Measurements from ENCODE around the gene MORN2.
"Not testable (repeated sequence)": the region's sequence is repeated elsewhere in the genome, so short reads cannot be mapped to it uniquely, and the experiment has no call there.

MORN2 gene

DNA sequence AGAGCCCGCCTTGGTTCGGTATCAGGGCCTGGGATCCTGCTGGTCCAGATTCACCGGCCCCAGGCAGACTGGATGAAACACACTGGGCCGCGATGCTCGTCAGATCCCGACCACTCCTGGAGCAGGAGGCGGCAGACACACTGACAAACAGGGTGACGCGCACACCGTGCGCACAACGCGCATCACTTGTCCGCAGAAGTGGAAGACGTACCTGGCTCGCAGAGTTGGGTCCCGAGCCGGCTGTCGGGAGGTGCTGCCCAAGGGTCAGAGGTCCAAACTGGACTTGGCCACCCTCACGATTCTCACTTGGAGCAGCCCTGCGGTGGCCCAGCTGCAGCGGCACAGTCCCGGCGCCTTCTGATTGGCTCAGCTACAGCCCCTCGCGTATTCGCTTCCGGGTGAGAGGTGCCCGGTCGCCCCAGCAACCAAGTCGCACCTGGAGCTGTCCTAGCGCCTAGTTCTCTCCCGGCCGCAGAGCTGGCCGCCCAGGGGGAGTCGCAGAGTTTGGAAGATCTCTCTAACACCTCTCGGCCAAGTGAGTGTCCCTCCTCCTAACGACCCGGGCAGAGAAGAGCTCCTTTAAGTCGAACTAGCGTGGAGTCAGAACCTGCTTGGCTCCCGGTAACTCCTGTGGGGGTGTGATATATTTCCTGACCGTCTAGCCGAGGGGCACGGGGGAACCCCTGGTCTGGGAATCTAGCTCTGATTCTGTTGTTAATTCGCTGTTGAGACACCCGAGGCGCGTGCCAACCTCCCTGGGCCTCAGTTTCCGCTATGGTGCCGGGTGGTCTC is at the start of gene MORN2, which contains the start of gene DHX57:
MORN2 (plus strand) TSS at position 401 of the 792 bp plus-strand sequence.
DHX57 (minus strand) TSS at position 359 of the 792 bp plus-strand sequence. CDS start 7,529 bp downstream, outside the sequence.
- DNase-seq: peak; percentile 71

DNA sequence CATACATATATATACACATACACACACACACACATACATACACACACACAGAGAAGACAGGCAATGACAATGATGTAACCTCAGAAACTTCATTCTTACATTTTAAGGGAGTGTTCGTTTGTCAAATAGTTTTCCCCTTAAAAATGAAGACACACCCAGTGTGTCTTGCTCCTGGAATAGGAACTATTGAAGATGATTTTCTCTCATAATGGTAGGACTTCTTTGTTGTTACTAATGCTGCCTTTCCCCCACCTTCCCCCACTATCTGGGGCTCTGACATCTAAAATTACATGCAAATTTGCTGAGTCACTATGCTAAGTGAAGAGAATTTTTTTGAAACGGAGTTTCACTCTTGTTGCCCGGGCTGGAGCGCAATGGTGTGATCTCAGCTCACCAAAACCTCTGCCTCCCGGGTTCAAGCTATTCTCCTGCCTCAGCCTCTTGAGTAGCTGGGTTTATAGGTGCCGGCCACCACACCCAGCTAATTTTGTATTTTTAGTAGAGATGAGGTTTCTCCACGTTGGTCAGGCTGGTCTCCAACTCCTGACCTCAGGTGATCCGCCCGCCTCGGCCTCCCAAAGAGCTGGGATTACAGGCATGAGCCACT is 48.1 kb upstream of the MORN2 start:
- not testable (repeated sequence) for DNase-seq

GRCh38 chr2:38828460-38828859 is 47.3 kb upstream of the MORN2 start:
- no peak for DNase-seq

DNA sequence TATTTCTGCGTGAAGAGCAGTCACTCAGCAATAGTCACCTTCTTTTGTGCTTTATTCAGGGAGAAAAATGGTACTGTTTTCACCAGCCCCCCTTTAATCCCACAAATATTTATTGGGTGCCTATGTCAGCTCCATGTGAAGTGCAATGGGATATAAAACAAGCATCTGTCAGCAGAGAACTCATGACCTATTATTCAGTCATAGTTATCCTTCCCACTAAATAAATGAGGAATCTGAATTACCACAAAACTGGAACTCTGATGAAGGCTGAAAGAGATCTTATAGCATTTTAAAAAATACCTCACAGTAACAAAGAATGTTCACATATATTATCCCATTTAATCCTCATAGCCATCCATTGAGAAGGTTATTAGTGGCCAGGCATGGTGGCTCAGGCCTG is 45.8 kb upstream of the MORN2 start:
- no peak for DNase-seq

DNA sequence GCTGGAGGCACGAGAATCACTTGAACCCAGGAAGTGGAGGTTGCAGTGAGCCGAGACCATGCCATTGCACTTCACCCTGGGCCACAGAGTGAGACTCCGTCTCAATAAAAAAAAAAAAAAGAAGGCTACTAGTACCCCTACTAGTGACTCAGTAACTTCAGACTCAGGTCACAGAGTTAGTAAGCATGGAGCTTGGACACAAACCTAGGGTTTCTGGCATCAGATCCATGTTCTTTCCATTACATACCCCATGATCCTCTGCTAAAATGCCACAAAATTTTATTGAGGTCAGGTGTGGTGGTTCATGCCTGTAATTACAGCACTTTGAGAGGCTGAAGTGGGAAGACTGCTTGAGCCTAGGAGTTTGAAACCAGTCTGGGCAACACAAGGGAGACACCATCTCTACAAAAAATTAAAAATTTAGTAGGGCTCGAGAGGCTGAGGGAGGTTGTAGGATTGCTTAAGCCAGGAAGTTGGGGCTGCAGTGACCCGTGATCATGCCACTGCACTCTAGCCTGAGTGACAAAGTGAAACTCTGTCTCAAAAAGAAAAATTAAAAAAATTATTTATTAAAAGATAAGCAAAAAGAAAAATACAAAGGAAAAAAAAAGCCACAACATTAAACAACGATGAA is 45.1 kb upstream of the MORN2 start:
- no peak for DNase-seq

GRCh38 chr2:38835015-38835601 is 40.7 kb upstream of the MORN2 start:
- DNase-seq: no peak

DNA sequence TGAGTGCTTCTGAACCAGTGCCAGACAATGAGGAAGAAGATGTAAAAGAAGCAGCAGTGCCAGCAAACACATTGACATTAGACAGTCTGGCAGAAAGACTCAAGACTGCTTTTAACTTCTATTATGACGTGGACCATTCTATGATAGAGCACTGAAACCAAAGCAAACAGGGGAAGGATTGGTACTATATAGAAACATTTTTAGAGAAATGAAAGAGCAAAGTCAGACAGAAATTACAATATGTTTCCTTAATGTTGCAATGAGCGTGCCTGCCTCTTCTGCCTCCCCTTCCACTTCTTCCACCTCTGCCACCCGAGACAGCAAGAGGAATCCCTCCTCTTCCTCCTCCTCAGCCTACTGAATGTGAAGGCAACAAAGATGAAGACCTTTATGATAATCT is 39.8 kb upstream of the MORN2 start:
- no peak for DNase-seq

GRCh38 chr2:38836791-38837190 is 39.0 kb upstream of the MORN2 start:
- no peak for DNase-seq

GRCh38 chr2:38850045-38850444 is 25.7 kb upstream of the MORN2 start:
- no peak for DNase-seq

GRCh38 chr2:38856165-38856564 is 19.6 kb upstream of the MORN2 start:
- DNase-seq: no peak

- DNase-seq: no peak
Measured at GRCh38 chr2:38862476-38862875, 13.3 kb upstream of the MORN2 start.

GRCh38 chr2:38863061-38863695 is 12.6 kb upstream of the MORN2 start:
- DNase-seq: no peak

DNA sequence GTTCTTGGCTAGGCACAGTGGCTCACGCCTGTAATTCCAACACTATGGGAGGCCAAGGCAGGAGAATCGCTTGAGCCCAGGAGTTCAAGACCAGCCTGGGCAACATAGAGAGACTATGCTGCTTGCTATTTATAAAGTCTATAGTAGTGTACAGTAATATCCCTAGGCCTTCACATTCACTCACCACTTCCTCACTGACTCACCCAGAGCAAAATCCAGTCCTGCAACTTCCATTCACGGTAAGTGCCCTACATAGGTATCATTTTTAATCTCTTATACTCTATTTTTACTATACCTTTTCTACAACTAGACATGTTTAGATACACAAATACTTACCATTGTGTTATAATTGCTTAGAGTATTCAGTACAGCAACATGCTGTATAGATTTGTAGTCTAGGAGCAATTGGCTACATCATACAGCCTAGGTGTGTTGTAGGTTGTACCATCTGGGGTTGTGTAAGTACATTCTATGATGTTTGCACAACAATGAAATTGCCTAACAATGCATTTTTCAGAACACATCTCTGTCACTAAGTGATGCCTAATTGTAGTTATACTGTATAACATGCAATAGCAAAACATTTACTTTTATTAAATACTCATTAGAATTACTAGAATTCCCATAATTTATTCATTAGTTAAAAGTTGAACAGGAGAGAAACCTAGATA is 8.9 kb upstream of the MORN2 start:
- DNase-seq: no peak

DNA sequence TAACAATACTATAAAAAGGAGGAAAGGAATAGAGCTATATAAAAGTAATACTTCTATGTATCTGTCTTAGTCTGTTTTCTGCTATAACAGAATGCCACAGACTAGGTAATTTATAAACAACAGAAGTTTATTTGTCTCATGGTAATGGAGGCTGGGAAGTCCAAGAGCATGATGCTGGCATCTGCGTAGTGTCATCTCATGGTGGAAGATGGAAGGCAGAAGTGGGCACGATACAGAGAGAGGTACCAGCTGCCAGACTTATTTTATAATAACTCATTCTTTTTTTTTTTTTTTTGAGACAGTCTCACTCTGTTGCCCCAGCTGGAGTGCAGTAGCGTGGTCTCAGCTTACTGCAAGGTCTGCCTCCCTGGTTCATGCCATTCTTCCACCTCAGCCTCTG is 4.3 kb upstream of the MORN2 start:
- no peak for DNase-seq

DNA sequence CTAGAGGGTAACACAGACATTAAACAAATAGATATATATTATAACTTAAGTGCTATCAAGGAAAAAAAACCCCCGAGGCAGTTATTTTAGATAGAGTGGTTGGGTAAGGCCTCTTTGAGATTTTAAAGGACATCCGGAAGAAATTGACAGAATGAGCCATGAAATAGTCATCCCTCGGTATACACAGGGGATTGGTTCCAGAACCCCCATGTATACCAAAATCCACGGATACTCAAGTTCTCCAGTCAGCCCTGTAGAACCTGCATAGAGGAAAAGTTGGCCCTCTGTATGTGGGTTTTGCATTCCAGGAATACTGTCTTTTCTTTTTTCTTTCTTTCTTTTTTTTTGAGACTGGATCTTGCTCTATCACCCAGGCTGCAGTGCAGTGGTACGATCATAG is 2.0 kb upstream of the MORN2 start:
- no peak for DNase-seq

DNA sequence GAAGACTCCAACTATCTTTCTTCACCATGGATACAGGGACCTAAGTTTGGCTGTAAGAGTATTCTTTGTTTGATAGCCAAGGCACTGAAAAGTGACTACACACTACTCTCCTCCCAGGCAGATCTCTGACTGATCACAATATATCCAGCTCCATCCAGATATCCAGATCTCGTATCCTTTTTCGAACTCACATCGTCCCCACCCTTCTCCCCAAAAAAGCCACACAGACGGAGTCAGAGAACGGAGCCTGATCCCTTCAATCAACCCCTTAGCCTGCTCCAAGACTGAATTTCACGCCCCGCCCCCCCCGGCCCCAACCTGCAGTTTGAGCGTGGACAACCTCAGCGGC is 575 bp upstream of the MORN2 start:
- no peak for DNase-seq

DNA sequence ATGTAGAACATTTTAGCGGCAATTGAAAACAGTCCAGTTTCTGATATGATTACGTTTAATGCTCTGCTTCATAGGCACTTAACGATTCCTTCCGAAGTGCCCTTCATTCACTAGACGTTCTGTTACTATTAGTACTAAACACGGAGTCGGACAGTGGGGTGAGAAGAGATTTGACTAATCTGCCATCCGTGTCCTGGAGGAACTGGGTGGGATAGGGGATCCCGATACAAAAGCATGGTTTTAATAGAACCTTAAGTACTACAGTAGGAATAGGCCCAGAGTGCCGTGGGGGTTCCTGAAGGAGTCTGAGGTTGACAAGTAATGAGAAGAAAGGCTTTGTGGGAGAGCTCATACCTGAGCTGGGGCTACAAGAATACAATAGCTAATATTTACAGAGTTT is 631 bp downstream of the MORN2 start:
- no peak for DNase-seq

- DNase-seq: no peak
Measured at GRCh38 chr2:38886063-38886462, 10.3 kb downstream of the MORN2 start.

DNA sequence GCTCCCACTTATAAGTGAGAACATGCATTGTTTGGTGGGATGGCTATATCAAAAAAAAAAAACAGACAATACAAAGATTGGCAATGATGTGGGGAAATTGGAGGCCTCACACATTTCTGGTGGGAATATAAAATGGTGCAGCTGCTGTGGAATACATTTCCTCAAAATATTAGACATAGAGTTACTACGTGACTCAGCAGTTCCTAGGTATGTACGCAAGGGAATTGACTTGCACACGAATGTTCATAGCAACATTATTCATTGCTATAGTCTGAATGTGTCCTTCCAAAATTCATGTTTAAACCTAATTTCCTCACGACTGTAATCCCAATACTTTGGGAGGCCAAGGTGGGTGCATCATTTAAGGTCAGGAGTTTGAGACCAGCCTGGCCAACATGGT is 11.6 kb downstream of the MORN2 start:
- DNase-seq: no peak

DNA sequence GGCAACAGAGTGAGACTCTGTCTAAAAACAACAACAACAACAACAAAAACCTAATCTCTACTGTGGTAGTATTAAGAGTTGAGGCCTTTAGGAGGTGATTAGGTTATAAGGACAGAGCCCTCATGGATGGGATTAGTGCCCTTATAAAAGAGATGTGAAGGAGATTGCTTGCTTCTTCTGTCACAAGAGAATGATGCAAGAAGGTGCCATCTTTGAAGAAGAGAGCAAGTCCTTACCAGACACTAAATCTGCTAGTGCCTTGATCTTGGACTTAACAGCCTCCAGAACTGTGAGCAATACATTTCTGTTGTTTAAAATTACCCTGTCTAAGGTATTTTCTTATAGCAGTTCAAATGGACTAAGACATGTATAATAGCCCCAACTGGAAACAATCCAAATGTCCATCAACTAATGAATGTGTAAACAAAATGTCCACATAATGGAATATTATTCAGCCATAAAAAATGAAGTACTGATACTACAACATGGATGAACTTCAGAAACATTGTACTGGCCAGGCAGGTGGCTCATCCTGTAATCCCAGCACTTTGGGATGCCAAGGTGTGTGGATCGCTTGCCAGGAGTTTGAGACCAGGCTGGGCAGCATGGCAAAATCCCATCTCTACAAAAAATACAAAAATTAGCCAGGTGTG is 12.3 kb downstream of the MORN2 start:
- no peak for DNase-seq

GRCh38 chr2:38889045-38889444 is 13.3 kb downstream of the MORN2 start:
- DNase-seq: no peak

DNA sequence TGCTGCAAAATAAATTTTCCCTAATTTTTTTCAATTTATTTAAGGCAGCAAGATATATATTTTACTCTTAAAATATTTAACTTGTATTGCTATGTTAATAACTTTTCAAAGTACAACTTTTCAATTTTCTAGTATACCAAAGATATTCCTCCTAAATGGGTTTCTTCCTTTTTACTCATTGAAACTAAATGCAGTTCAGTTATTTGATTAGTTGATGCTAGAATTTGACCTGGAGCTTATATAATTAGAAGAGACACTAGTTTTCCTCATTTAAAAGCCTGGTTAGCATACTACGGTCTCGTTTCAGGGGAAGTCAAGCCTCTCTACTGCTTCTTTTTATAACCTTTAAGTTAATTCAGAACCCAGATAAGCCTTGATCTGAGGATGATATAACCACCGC is 13.8 kb downstream of the MORN2 start, which contains the start of gene ARHGEF33:
ARHGEF33 (plus strand) TSS at position 301 of the 400 bp plus-strand sequence. CDS start 29,573 bp downstream, outside the sequence.
- no peak for DNase-seq

Data from activated T-cell treated with anti-CD3 and anti-CD28 coated beads for 4 hours (primary cell).